Measurements from ENCODE around the gene KCNJ4. TPM values are rescaled to one million over a fixed set of nuclear protein-coding genes. Genes with fewer than 3 reads are reported as not detected.
"Not testable (repeated sequence)": the region's sequence is repeated elsewhere in the genome, so short reads cannot be mapped to it uniquely, and the experiment has no call there.

KCNJ4 gene
- total RNA-seq, 3 donors from 2014 or later = not detected

DNA sequence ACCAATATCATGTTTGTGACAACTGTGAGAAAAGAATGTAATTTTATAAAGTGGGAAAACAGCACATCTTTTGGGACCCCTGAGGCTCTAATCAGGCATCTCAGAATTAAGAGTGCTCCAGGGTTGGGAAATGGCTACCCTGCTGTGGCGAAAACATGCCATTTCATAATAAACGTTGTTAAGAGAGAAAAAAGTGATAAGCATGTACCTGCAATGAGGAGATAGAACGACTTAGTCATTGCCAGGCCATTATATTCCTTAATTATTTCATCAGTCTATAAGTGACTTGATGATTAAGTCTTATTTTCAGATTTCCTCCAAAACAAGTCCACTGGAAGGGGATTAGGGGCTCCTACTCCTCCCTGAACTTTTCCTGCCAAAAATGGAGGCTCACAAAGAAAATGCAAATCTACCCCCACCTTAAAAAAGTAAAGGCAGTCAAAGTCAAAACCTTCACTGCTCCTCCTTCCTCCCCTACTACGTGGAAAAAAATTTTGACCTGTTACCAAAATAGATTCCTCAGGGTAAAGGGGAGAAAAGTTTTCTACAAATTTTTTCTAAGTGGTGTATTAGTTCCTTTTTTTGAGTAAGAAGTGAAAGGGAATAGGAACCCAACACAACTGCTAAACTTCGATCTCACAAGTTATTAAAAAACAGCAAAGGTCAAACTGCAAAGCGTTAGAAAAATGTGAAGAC, 59.9 kb downstream of the KCNJ4 start:
- not testable (repeated sequence) for H3K27me3 Mint-ChIP-seq (ENCODE audit: low read depth); H3K9me3 Mint-ChIP-seq; ATAC-seq; DNase-seq; H3K36me3 Mint-ChIP-seq (ENCODE audit: insufficient read depth)
- H3K4me3 Mint-ChIP-seq = peak overlapping the region; percentile 79
- H3K4me1 Mint-ChIP-seq (ENCODE audit: low read depth) = peaks cover 49% of the 10 kb centered on the region

DNA sequence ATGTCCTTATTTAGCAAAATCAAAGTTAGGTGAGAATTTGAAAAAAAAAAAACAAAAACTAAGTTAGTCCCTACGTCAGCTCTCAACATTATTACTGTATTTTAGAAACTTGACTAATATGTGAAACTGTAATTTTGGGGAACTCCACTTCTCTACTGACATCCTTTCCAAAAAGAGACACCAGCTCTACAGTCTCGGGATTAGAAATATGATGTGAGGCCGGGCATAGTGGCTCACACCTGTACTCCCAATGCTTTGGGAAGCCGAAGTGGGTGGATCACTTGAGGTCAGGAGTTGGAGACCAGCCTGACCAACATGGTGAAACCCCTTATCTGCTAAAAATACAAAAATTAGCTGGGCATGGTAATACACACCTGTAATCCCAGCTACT, 65.6 kb downstream of the KCNJ4 start:
- H3K27me3 Mint-ChIP-seq (ENCODE audit: low read depth); H3K36me3 Mint-ChIP-seq (ENCODE audit: insufficient read depth); DNase-seq; H3K9me3 Mint-ChIP-seq; H3K4me3 Mint-ChIP-seq: not testable (repeated sequence)
- ATAC-seq = peak in 1 of 2 donors; percentile 25
- peaks cover 32% of the 10 kb centered on the region for H3K4me1 Mint-ChIP-seq (ENCODE audit: low read depth)

DNA sequence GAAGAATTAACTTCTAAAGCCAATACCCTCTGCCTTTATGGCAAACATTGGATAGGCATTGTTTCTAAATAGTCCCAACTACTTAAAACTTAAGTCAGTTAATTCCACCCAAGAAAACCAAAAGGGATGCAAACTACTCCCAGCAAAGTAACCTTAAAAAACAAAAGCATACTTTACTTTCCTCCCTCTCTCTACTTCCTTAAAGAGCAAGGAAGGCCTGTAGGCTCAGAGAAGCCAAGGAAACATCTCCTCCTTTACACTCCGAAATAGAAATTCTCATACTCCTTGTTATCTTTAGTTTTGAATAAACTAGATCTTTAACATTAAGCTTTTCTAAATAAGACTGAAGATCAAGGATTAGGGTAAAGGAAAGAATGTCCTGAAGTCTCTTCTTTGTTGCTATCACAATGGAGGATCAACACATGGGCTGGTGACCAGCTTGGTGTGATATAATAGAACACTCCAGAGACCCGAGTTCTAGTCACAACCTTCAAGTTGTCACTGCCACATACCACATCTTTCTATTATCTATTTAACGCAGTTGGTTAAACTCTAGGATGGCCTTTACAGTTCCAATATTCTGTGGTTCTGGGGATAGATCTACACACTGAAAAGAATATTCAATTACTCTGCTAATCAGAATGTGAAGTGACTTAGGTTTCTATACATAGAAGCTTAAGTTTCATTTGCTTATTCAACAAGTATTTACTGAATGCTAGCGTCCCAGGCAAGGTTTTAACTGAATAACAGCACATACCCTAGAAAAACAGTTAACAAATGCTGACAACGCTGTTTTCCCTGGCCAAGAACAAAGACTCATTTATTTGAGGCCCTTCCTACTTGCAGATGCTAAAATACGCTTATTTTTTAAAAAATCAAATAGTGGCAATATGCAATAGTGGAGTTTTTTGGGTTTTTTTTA, 66.2 kb downstream of the KCNJ4 start:
- H3K4me1 Mint-ChIP-seq (ENCODE audit: low read depth) = peaks cover 27% of the 10 kb centered on the region
- not testable (repeated sequence) for ATAC-seq; H3K27me3 Mint-ChIP-seq (ENCODE audit: low read depth); H3K9me3 Mint-ChIP-seq; H3K36me3 Mint-ChIP-seq (ENCODE audit: insufficient read depth); DNase-seq; H3K4me3 Mint-ChIP-seq

GRCh38 chr22:38386918-38387317, 68.1 kb downstream of the KCNJ4 start:
- Mint-ChIP-seq H3K4me1 (ENCODE audit: low read depth) (peaks cover 14% of the 10 kb centered on the region), H3K4me3 (peak overlapping the region; percentile 22)
- not testable (repeated sequence) for H3K36me3 Mint-ChIP-seq (ENCODE audit: insufficient read depth); H3K27me3 Mint-ChIP-seq (ENCODE audit: low read depth); H3K9me3 Mint-ChIP-seq; DNase-seq; ATAC-seq

- no peak overlapping the region for H3K4me3 Mint-ChIP-seq
- ATAC-seq (no peak), DNase-seq (no peak)
- no peaks in the 10 kb centered on the region for H3K27me3 Mint-ChIP-seq (ENCODE audit: low read depth)
- H3K9me3 Mint-ChIP-seq = no peaks in the 10 kb centered on the region
- H3K4me1 Mint-ChIP-seq (ENCODE audit: low read depth) = peaks cover 9% of the 10 kb centered on the region
- peaks cover 18% of the 10 kb centered on the region for H3K36me3 Mint-ChIP-seq (ENCODE audit: insufficient read depth)
Measured at GRCh38 chr22:38383417-38383816, 71.6 kb downstream of the KCNJ4 start.

DNA sequence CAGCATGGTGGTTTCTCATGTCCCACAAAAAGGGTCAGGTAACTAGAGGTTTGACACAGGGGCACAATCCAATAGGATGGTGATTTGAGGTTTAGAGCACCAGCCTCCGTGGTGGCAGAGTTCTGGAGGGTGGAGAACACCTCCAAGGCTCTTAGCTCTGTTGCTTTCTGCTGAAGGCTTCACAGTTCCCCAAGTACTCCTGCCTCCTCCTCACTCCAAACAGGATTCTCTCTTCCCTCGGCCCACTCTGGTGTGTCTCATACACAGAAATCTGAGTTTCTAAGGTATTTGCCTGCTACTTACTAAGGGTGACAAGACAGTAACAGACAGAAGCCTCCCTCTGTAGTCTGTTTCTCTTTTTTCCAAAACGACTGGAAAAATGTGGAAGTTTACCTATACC, 73.6 kb downstream of the KCNJ4 start:
- not testable (repeated sequence) for H3K27me3 Mint-ChIP-seq (ENCODE audit: low read depth); ATAC-seq; H3K9me3 Mint-ChIP-seq; DNase-seq; H3K4me3 Mint-ChIP-seq; H3K4me1 Mint-ChIP-seq (ENCODE audit: low read depth)
- peaks cover 19% of the 10 kb centered on the region for H3K36me3 Mint-ChIP-seq (ENCODE audit: insufficient read depth)

Other genes with a start within 250 kb of the KCNJ4 start
- gene TMEM184B, start 182.2 kb downstream of the KCNJ4 start, total RNA-seq = 10 to 100 TPM; 26.5 to 33.5 (median 27.8) TPM
- 10 to 100 TPM; 86.9 to 94.6 (median 91.7) TPM for gene CSNK1E, start 137.8 kb downstream of the KCNJ4 start, total RNA-seq
- gene KDELR3, start 12.9 kb upstream of the KCNJ4 start, total RNA-seq = under 1 TPM in 2 of 3 donors, not detected in 1; 0.21 to 0.35 TPM
- 100 to 1,000 TPM; 228 to 276 (median 251) TPM for gene DDX17, start 51.1 kb upstream of the KCNJ4 start, total RNA-seq
- gene DMC1, start 115.0 kb upstream of the KCNJ4 start, total RNA-seq = 1 to 10 TPM; 1.9 to 3.0 (median 2.4) TPM
- gene FAM227A, start 201.2 kb upstream of the KCNJ4 start, total RNA-seq = under 1 TPM; 0.46 to 0.86 (median 0.53) TPM
- gene CBY1, start 201.4 kb upstream of the KCNJ4 start, total RNA-seq = 1 to 10 TPM; 4.7 to 6.7 (median 4.9) TPM
- 100 to 1,000 TPM; 247 to 280 (median 249) TPM for gene TOMM22, start 226.8 kb upstream of the KCNJ4 start, total RNA-seq
- 10 to 100 TPM; 65.3 to 76.0 (median 72.8) TPM for gene JOSD1, start 245.7 kb upstream of the KCNJ4 start, total RNA-seq